ENCODE results near the gene HSPA1L.

The HSPA1L gene

DNA sequence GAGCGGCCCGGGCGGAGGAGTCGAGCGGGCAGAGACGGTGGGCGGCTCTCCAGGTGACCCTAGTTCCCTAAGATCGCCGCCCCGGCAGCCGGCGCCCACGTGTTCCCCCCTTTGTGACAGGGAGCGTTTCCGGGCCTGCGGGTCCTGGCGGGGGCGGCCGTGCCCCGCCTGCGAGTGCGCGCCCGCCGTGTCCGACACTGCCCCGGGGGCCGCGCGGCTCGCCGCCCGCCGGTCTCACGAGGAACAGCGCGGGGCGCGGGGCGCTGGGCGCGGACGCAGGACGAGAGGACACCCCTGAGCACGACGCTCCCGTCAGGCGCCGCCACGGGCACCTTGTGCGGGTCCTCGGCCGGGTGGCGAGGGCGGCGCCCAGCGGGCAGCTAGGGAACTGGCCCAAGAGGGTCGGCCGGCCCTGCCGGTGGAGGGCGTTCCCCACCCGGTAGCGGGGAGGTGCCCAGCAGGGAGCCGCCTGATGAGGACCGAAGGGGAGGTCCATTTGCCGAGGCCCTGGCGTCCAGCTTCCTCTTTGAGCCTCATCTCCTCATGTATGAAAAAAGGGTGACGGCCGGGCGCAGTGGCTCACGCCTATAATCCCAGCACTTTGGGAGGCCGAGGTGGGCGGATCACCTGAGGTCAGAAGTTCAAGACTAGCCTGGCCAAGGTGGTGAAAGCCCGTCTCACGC lies 19.3 kb downstream of the HSPA1L start, which contains the start of gene VARS1 (continued):
- TF ChIP-seq ZNF449 (tag by site-specific recombination; IDR thresholded peaks at IDR 0.05): 0 out of 2 replicates have a peak, but pooled peaks have one; percentile 40
- TF ChIP-seq OVOL3 (tag by site-specific recombination; IDR thresholded peaks at IDR 0.05): no peak
- peak; percentile 81 for TF ChIP-seq ZIC2 (tag by site-specific recombination; IDR thresholded peaks at IDR 0.05)
- TF ChIP-seq ZNF274 (IDR thresholded peaks at IDR 0.05; ENCODE audit: low read length): no peak
- TF ChIP-seq ZNF274 (tag by site-specific recombination; IDR thresholded peaks at IDR 0.05; ENCODE audit: borderline replicate concordance): no peak
- TF ChIP-seq, protein P1, sequence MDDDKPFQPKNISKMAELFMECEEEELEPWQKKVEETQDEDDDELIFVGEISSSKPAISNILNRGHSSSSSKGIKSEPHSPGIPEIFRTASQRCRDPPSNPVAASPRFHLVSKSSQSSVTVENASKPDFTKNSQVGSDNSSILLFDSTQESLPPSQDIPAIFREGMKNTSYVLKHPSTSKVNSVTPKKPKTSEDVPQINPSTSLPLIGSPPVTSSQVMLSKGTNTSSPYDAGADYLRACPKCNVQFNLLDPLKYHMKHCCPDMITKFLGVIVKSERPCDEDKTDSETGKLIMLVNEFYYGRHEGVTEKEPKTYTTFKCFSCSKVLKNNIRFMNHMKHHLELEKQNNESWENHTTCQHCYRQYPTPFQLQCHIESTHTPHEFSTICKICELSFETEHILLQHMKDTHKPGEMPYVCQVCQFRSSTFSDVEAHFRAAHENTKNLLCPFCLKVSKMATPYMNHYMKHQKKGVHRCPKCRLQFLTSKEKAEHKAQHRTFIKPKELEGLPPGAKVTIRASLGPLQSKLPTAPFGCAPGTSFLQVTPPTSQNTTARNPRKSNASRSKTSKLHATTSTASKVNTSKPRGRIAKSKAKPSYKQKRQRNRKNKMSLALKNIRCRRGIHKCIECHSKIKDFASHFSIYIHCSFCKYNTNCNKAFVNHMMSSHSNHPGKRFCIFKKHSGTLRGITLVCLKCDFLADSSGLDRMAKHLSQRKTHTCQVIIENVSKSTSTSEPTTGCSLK (tag by site-specific recombination; IDR thresholded peaks at IDR 0.05): no peak
- no peak for TF ChIP-seq ZNF114 (tag by site-specific recombination; IDR thresholded peaks at IDR 0.05)
- no peak for TF ChIP-seq ZNF585B (tag by site-specific recombination; IDR thresholded peaks at IDR 0.05)
- peak; percentile 91 for TF ChIP-seq ZFHX2 (tag by site-specific recombination; conservative IDR thresholded peaks at IDR 0.05)
- TF ChIP-seq ZSCAN23 (tag by site-specific recombination; IDR thresholded peaks at IDR 0.05): 0 out of 2 replicates have a peak, but pooled peaks have one; percentile 32
- no peak for TF ChIP-seq ZNF239 (tag by site-specific recombination; IDR thresholded peaks at IDR 0.05)
- TF ChIP-seq ZNF707 (tag by site-specific recombination; IDR thresholded peaks at IDR 0.05): no peak
- TF ChIP-seq, protein P2, sequence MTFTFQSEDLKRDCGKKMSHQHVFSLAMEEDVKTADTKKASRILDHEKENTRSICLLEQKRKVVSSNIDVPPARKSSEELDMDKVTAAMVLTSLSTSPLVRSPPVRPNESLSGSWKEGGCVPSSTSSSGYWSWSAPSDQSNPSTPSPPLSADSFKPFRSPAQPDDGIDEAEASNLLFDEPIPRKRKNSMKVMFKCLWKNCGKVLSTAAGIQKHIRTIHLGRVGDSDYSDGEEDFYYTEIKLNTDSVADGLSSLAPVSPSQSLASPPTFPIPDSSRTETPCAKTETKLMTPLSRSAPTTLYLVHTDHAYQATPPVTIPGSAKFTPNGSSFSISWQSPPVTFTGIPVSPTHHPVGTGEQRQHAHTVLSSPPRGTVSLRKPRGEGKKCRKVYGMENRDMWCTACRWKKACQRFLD (tag by site-specific recombination; IDR thresholded peaks at IDR 0.05): peak; percentile 96
- TF ChIP-seq ZNF341 (tag by site-specific recombination; IDR thresholded peaks at IDR 0.05; ENCODE audit: low read depth): peak; percentile 64
- TF ChIP-seq BCL11A (tag by site-specific recombination; IDR thresholded peaks at IDR 0.05; ENCODE audit: low read depth): peak; percentile 90
- no peak for TF ChIP-seq ZBTB49 (tag by site-specific recombination; IDR thresholded peaks at IDR 0.05; ENCODE audit: low read depth)
- TF ChIP-seq ZNF473 (tag by site-specific recombination; IDR thresholded peaks at IDR 0.05): no peak
- TF ChIP-seq BCL11B (tag by site-specific recombination; IDR thresholded peaks at IDR 0.05; ENCODE audit: low read depth): peak; percentile 98; the same call in 1 of the 2 replicates
- TF ChIP-seq, protein P3, sequence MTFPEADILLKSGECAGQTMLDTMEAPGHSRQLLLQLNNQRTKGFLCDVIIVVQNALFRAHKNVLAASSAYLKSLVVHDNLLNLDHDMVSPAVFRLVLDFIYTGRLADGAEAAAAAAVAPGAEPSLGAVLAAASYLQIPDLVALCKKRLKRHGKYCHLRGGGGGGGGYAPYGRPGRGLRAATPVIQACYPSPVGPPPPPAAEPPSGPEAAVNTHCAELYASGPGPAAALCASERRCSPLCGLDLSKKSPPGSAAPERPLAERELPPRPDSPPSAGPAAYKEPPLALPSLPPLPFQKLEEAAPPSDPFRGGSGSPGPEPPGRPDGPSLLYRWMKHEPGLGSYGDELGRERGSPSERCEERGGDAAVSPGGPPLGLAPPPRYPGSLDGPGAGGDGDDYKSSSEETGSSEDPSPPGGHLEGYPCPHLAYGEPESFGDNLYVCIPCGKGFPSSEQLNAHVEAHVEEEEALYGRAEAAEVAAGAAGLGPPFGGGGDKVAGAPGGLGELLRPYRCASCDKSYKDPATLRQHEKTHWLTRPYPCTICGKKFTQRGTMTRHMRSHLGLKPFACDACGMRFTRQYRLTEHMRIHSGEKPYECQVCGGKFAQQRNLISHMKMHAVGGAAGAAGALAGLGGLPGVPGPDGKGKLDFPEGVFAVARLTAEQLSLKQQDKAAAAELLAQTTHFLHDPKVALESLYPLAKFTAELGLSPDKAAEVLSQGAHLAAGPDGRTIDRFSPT (tag by site-specific recombination; IDR thresholded peaks at IDR 0.05): peak; percentile 99
- no peak for TF ChIP-seq ZNF529 (tag by site-specific recombination; IDR thresholded peaks at IDR 0.05; ENCODE audit: insufficient replicate concordance)
- TF ChIP-seq CTCF (tag by site-specific recombination; IDR thresholded peaks at IDR 0.05): peak; percentile 100
- 0 out of 2 replicates have a peak, but pooled peaks have one; percentile 26 for TF ChIP-seq ZNF184 (tag by site-specific recombination; IDR thresholded peaks at IDR 0.05)
- TF ChIP-seq ZNF561 (tag by site-specific recombination; IDR thresholded peaks at IDR 0.05; ENCODE audit: borderline replicate concordance): 0 out of 2 replicates have a peak, but pooled peaks have one; percentile 59
- TF ChIP-seq ZNF19 (tag by site-specific recombination; IDR thresholded peaks at IDR 0.05; ENCODE audit: low read depth): no peak
- TF ChIP-seq KLF17 (tag by site-specific recombination; IDR thresholded peaks at IDR 0.05): peak; percentile 61; the same call in 1 of the 2 replicates

All from HEK293 (cell line).